ENCODE data around the gene GPR157. TPM values are rescaled to one million over a fixed set of nuclear protein-coding genes. Genes with fewer than 3 reads are reported as not detected.

GPR157 gene
- total and polyA plus RNA-seq, 2 of the 13 experiments (the other 11 are each of a cell fraction or from before 2014, with no cell fraction given) = 10.1 to 19.2 TPM

GRCh38 chr1:9145021-9145668 is 16.2 kb upstream of the GPR157 start (continued):
- TF ChIP-seq ARID4A (CRISPR knock-in tag; IDR thresholded peaks at IDR 0.05; ENCODE audit: borderline replicate concordance) (0 out of 2 replicates have a peak, but pooled peaks have one; percentile 15), ZFP36L2 (CRISPR knock-in tag; IDR thresholded peaks at IDR 0.05) (no peak), NKX3-1 (CRISPR knock-in tag; IDR thresholded peaks at IDR 0.05) (no peak), MXD4 (CRISPR knock-in tag; IDR thresholded peaks at IDR 0.05) (no peak), TEF (CRISPR knock-in tag; IDR thresholded peaks at IDR 0.05) (no peak), CEBPG (CRISPR knock-in tag; IDR thresholded peaks at IDR 0.05) (peak; percentile 16; the same call in 1 of the 2 replicates), ZNF333 (CRISPR knock-in tag; IDR thresholded peaks at IDR 0.05; ENCODE audit: borderline replicate concordance) (no peak), PCBP2 (optimal IDR thresholded peaks at IDR 0.05; ENCODE audit: low read depth, low read length, poor library complexity, severe bottlenecking) (no peak), DPF2 (CRISPR knock-in tag; IDR thresholded peaks at IDR 0.05; ENCODE audit: borderline replicate concordance, low read depth) (no peak), USF2 (IDR thresholded peaks at IDR 0.05; ENCODE audit: low read depth, low read length) (no peak), USF2 (CRISPR knock-in tag; IDR thresholded peaks at IDR 0.05; ENCODE audit: borderline replicate concordance) (no peak), LBX2 (CRISPR knock-in tag; IDR thresholded peaks at IDR 0.05; ENCODE audit: borderline replicate concordance) (no peak), ZNF788 (CRISPR knock-in tag; IDR thresholded peaks at IDR 0.05; ENCODE audit: borderline replicate concordance) (no peak), ZNF121 (CRISPR knock-in tag; IDR thresholded peaks at IDR 0.05) (no peak), ZNF839 (CRISPR knock-in tag; IDR thresholded peaks at IDR 0.05; ENCODE audit: borderline replicate concordance) (no peak)
- TF ChIP-seq, protein P1, sequence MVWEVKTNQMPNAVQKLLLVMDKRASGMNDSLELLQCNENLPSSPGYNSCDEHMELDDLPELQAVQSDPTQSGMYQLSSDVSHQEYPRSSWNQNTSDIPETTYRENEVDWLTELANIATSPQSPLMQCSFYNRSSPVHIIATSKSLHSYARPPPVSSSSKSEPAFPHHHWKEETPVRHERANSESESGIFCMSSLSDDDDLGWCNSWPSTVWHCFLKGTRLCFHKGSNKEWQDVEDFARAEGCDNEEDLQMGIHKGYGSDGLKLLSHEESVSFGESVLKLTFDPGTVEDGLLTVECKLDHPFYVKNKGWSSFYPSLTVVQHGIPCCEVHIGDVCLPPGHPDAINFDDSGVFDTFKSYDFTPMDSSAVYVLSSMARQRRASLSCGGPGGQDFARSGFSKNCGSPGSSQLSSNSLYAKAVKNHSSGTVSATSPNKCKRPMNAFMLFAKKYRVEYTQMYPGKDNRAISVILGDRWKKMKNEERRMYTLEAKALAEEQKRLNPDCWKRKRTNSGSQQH (CRISPR knock-in tag; IDR thresholded peaks at IDR 0.05; ENCODE audit: low read depth) = no peak
- TF ChIP-seq, protein P2, sequence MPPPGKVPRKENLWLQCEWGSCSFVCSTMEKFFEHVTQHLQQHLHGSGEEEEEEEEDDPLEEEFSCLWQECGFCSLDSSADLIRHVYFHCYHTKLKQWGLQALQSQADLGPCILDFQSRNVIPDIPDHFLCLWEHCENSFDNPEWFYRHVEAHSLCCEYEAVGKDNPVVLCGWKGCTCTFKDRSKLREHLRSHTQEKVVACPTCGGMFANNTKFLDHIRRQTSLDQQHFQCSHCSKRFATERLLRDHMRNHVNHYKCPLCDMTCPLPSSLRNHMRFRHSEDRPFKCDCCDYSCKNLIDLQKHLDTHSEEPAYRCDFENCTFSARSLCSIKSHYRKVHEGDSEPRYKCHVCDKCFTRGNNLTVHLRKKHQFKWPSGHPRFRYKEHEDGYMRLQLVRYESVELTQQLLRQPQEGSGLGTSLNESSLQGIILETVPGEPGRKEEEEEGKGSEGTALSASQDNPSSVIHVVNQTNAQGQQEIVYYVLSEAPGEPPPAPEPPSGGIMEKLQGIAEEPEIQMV (CRISPR knock-in tag; IDR thresholded peaks at IDR 0.05; ENCODE audit: low read depth) = no peak

Measured in HepG2 (cell line).